NCI-H2227 (cell line): Measurements from ENCODE around the gene DAB2IP.

Source experiments
- DNase-seq: peaks from one replicate; lab custom pipeline; 2025; ENCODE audit not compliant: unreplicated experiment; lab: John Stamatoyannopoulos, UW

DAB2IP gene

DNA sequence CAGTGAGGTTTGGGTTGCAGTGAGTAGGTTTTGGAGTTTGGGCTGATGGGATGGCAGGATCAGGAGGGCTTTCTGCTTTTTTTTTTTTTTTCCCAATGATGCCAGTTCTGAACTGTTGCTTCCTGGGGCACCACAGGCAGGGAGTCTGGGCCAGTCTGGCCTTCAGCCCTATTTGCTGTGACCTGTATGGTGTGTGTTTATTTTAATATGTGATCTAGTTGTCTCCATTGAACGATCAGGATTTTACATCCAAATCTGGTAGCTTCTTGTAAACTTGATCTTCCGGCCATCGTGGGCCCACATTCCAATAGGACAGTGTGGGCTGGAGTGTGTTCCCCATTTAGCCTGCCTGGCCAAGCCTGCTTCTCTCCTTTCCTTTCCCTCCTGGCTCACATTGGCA, 25.8 kb upstream of the DAB2IP start:
- DNase-seq = no peak

DNA sequence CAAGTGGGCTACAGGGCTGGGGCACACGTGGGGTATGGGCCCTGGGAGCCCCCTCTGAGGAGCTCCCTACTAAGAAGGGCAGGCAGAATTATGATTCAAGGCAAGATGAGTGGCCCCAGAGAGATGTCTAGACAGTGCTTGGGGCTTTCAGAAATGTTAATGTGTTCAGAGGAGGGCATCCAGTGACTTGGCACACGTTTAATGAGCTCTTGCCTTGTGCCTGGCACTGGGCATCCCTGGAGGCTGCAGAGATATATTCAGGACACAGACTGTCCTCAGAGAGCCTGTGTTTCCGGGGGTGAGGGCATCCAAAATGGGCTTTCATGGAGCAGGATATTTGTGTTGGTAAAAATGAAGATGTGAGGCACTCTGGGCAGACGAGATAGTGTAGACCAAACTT, 25.4 kb upstream of the DAB2IP start:
- DNase-seq = no peak

DNA sequence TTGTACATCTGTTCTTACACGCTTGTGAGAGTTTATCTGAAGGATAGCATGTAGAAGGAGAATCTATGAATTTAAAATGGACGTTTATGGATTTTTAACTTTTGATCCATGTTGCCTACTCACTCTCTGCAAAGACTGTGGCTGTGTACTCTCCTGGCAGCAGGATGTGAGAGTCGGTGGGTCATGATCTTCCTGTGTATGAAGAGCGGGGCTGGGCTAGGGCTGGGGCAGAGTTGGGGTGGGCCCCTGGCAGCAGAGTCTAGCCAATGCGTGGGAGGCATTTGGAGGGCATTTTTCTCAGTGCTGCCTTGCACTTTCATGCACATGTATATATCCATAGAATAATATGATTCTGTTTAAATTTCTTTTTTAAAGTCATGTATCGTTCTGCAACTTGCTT, 24.0 kb upstream of the DAB2IP start:
- DNase-seq = no peak

DNA sequence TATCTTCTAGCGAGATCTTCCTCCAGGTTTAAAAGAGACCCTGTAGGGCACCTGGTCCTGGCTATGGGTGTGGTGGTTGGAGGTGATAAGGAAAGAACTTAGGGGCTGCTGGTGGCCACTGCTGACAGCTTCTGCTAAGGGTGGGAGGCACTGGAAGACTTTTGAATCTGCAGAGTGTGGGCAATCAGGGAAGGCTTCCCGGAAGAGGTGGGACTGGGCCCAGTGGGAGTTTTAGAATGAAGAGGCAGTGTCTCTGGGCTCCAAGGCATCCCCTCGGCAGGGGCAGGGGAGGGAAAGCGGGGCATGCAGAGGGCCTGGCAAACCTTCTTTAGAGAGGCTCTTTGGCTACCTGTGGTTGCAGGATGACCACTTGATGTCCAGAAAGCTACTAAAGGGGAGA, 23.0 kb upstream of the DAB2IP start:
- DNase-seq = no peak

DNA sequence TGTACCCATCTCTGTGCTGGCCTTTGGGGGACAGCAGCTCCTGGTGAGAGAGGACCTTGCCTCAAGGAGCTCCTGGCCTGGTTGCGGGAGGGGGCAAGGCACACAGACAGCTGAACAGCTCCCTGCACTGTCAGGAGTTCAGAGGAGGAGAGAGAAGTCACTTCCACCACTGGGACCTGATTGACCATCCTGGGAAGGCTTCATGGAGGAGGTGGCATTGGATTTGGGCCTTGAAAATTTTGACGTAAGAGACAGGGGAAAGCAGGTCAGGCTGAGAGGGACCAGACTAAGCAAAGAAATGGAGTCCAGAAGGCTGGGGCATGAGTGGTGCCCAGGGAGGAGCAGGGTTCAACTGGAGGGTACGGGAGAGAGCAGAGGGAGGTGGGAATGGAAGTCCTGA, 20.3 kb upstream of the DAB2IP start:
- DNase-seq = no peak

DNA sequence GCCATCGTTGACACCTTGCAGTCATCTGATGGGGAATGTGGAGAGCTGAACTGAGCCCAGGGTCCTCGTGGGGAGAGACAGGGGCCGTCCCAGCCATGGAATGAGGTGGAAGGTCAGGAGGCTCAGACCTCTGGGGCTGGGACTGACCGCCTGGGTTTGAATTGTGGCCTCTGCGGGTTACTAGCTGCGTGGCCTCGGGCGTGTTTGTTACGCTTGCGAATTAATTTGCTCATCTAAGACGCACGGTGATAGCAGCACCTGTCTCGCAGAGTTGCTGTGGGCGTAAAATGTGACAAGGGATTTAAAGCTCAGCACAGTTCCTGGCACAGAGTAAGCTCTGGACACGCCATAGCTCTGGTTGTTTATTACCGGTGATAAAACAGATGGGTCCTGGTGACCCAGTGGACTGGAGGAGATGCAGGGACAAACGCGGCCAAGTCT, 19.4 kb upstream of the DAB2IP start:
- DNase-seq = no peak

DNA sequence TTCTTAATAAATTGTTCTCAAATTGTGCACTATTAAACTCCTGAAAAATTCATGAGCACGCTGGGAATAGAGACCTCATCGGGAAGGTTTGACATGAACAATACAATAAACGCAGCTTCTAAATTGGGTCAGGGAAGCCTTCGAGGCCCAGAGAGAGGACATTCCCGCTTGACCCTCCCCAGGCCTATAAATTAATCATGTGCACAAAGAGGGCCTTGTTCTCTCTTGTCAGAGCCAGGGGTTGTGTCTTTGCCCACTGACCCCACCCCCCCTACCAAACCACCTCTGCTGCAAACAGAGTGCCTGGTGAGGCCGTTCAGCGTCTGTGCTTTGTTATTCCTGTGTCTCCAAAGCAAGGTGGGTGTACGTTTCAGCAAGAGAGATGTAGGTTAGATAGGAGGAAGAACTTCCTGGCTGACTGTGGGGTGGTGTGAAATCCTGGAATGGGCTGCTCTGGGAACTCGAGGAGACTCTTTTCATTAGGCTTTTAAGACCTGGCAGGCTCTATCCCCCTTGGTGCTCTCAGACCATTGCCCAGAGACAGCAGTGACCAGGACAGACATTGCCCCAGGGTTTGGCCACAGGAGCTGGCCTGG, 18.2 kb upstream of the DAB2IP start:
- no peak for DNase-seq

DNA sequence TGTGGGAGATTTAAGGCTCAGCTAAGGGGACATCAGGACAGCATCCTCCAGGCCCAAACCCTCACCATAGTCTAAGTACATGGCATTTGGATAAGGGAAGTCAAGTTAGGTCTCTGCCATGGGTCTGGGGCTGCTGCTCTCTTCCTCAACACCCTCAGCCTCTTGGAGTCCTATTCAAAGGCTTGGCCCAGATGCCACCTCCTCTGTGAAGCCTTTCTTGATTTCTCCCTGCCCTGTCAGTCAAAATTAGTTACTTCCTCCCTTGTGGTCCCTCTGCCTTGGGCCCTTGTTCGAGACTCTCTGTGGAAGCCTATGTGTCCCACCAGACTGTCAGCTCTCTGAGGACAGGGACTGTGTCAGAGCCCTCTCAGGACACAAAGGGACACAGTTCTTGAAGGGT, 17.7 kb upstream of the DAB2IP start:
- no peak for DNase-seq

DNA sequence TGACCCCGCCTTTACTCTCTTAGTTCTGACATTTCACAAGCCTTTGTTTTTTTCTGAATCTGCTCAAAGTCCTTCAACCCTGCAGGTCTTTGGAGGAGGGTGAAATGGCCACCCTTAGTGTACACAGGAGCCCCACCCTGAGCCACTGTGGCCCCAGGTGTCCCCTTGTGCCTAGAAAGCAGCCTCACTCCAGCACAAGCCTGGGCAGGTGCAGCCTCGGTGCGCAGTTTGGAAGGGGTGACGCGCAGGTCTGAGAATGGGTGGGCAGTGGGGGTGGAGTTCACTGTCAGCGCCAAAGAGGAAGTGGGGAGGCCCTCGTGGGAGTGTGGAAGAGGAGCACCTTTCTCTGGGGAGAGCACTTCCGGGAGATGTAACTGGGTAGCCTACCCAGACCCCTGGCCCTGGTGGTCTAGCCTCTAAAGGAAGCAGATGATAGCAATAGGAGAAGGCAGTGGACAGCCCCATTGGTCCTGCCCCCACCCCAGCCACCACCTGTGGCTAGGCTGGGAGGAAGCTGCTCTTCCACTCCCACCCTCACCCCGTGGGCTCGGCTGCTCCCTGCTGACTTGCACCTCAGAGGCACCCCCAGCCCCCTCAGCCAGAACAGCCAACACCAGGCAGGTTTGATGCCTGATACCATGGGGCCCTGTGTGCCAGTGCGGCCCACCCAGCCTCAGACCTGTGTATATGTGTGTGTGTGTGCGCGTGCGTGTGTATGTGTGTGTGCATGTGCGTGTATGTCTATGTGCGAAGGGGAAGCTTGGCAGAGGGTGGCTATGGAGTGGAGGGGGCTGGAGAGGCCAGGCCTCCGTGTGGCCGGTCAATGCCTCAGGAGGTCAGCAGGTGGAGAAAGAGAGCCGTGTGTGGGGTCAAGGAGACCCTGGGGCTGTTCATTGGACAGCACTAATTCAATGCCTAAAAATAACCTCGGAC, 16.8 kb upstream of the DAB2IP start:
- DNase-seq = peak; percentile 9

DNA sequence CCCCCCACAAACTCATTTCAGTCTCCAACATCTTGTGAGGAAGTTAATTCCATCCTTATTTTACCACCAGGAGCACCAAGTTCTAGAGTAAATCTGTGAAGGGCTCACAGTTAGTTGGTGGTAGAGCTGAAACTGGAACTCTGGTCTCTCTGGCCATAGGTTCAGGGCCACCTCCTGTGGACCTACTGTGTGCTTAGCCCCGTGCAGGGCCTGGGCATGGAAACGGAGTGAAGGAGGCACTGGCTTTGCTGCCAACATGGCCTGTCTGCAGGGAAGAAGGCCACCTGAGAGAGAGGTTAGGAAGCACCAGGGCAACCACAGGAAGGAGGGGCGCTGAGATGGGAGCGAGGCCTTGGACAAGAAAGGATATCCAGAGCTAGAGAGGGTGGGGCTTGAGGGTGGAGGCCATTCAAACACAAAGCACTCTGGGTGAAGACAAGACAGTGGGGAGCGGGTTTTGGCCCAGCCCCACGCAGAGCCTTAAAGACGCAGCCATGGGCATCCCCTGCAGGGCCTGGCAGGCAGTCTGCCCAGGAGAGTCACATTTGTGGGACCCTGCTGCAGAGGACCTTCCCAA, 16.0 kb upstream of the DAB2IP start:
- no peak for DNase-seq

DNA sequence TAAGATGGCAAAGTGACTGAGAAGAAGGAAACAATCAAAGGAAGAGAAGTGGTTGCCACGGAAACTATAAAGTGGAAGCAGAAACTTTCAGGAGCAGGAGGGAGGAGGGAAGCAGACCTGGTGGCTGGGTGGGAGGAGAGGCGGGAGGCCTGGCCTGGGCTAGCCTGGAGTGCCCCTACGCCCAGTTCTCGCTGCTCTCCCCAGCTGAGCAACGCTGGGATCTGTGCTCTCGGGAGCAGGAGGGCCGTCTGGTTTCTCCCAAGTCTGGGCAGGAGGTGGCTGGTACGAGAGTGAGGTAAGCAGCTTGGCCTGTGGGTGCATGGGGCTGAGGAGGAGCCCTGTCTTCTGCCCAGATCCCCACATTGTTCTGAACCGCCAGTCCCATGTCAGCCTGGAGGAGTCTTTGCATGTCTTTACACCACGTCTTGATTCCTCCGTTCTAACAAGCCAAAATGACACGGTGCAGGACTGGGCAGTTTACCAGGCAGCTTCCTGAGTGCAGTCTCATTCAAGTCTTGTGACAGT, 15.0 kb upstream of the DAB2IP start:
- peak; percentile 18 for DNase-seq

DNA sequence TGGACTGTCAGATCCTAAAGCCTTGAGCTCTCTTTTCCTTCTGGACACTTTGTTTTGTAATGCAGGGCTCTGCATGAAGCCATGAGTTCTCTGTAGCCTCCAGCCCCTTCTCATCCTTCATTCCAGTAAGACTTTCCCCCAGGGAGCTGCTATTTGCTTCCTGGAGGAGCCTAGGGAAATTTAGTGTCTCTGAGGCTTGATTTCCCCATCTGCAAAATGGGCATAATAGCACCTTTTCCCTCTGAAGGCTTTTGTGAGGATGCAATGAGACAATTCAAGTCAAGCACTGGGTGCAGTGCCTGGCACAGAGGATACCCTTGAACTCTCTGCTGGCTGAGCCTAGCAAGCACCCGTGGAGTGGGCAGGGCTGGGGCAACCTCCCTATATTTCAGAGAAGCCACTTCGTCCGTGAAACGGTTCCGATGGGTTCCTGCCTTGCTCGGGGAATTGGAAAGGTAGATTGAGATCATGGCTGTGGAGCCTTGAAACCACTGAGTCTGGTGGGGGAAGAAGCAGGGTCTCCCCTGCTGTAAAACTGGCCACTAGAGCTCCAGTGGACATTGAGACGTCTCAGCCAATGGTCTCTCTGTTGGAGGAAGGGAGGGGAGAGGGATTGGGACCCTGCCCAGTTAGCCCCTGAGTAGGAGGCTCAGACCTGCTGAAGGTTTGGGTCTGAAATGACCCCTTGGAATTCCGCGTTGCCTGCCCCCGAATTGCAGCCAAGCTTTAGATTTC, 14.3 kb upstream of the DAB2IP start:
- DNase-seq = no peak

DNA sequence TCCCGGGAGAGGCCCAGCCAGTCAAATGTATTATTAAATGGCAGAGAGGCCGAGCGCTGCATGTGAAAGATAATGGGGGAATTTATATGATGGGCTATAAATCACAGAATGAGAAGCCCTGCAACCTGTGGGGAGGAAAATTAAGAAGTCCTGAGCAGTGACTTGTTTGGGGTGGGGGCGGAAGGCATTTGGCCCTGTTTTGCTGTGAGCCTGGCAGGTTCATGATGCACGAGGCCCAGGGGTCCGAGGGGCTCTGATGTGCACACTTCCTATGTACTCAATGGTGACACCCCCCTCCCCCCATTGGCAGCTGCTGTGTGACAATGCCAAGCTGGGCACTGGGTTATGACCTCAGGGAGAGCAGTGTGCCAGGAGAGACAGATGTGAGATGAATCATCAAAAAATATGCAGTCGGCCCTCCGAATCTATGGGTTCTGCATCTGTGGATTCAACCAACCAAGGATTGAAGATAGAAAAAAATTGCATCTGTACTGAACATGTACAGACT, 13.7 kb upstream of the DAB2IP start:
- DNase-seq = peak; percentile 64

DNA sequence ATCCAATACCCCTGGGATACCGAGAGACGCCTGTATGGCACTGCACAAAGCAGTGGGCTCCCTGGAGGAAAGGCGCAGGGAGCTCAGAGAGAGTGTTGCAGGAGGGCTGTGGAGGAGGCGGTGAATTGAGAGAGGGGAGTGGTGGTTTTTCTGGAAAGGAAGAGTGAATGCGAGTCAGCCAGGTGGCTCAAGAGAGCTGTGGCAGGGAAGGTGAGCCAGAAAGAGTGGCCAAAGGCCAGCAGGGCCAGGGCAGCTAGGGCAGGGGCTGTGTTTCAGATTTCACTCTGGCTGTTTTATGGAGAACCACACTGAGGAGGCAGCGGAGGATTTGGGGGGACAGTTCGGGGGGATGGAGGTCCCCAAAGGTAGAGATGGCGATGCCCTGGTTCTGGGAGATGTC, 13.0 kb upstream of the DAB2IP start:
- no peak for DNase-seq

DNA sequence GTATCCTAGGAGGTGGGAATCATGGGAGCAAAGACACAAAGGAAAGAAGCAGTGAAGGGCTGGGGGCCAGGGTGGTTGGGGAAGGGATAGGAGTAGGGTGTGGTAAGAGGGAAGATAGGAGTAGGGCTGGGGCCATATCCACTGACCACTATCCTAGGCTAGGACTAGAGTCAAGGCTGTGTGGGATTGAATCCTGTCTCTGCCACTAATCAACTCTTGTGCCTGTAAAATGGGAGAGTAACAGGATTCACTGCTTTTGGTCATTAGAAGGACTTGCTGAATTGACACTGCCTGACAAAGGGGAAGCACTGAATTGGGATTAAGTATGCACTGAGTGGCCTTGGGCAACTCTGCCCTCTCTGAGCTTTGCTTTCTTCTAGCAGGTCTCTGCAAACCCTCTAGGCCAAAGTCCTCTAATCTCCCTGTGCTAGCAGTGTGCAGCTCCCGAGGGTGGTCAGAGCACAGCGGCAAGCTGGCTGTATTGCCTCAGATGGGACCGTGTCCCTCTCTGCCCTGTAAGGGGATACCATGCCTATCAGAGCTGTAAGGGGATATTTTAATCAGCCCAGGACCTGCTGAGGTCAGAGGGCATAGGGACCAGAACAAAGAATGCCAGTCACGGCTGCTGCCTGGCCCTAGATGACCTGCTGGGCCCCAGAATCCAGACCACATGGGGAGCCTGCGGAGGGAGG, 12.4 kb upstream of the DAB2IP start:
- DNase-seq = no peak

DNA sequence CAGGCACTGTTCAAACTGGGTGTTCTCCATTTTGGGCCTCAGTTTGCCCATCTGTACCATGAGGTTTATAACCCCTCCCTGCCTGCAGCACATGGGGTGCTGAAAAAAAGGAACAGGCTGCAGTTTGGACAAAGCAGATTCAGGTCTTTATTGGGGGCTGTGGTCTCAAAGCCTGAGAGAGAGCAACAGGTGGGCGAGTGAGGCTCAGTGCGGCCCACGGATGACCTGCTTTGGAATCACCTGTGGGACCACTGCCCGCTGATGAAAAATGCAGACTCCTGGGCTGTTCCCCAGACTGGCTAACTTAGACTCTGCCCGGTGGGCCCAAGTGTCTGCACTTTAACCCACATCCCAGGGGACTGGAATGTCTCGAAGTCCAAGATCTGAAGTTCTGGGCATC, 11.8 kb upstream of the DAB2IP start:
- no peak for DNase-seq

DNA sequence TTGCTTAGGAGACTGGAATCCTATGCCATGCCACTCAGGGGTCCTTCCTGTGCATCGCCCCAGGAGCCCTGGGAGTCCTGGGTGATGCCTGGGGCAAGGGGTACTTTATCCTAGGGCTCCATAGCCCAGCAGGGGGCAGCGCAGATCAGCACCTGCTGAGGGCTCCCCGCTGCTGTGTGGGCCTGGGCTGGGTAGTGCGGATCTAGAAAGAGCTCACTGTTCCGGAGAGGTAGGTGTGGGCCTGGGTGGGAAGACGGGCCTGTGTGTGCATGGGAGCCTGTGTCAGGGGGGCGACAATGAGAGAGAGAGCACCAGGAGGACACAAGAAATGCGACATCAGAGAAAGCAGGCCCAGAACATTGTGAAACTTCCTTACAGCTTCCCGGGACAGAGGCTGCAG, 11.4 kb upstream of the DAB2IP start:
- DNase-seq = no peak

DNA sequence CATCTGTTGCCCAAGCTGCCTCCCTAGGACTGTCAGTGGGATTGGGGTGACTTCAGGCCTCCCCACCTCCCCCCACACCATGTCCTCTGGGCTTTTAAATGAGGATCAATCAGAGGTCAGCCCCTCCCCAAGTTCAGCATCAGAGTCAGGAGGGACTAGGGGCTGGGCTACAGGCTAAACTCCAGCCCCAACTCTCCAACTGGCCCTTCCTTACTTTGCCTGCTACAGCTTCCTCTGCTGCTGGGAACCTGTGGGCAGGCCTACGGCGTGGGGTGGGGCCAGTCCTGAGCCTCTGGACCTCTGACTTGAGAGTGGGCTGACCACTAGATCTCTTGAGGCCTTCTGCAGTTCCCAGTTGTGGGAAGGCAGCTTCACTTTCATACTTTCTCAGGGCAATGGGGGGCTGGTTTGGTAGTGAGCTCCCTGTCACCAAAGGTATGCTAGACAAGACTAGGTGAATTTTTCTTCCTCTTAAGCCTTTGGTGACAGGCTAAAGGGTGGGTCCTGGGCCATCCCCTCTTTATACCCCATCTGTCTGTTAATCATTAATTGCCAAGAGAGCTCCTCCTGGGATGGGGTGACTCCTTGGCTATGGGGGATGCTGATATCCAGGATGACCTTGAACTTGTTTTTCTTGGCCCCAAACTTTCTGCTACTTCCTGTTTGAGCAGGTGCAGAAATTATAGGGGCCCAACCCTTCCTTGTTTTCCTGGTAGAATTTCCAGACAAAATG, 10.8 kb upstream of the DAB2IP start:
- DNase-seq = no peak

DNA sequence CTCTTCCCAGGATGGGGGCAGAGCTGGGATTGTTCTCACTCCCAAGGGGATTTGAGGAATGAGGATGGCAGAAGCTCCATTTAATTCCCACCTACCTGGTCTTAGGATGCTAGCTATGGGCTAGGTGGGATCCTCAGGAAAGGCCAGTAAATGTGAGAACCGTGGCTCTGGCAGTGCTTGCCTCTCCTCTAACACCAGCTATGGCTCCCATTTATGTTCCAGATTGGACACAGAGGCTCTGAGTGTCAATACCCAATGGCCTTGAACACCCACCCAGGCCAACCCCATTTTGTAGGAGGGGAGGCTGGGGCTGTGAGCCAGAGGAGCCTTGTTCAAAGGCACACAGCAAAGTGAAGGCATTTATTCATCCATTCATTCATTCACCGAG, 10.2 kb upstream of the DAB2IP start:
- no peak for DNase-seq

DNA sequence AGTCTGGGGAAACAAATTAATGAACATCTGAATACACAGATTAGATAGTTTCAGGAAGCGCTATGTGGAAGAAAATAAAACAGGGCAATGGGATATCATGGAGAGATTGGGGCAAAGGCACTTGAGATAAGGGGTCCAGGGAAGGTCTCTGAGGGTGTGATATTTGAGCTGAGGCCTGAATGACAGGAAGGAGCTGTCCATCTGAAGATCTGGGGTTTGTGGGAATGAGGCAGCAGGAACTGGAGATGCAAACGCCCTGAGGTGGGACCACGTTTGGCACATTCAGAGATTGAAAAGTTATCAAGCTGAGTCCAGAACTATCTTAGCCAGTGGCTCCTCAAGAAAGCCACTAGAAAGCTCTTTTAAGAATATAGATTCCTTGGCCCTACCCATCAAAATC, 8.7 kb upstream of the DAB2IP start:
- DNase-seq = no peak
